NB4 (cell line): ENCODE results near the gene PDZRN4.

Experiments
- MYC ChIP-seq: IDR thresholded peaks from 2 replicates; pipeline ENCODE4 v1.6.1; 2011; ENCODE audit warnings: low read depth, low read length
- POLR2A ChIP-seq: IDR thresholded peaks from 2 replicates; pipeline ENCODE4 v1.6.1; 2011; ENCODE audit warnings: mild to moderate bottlenecking; ENCODE audit not compliant: insufficient read length; ENCODE audit errors: extremely low read depth
- TF ChIP-seq, protein P1 (sequence below): IDR thresholded peaks from one replicate; pipeline ENCODE4 v1.5.1; 2012; ENCODE audit warnings: low read depth, low read length
- TF ChIP-seq, protein P2 (sequence below): IDR thresholded peaks from 2 replicates; pipeline ENCODE4 v1.6.1; 2011; ENCODE audit warnings: low read depth, low read length

DNA sequence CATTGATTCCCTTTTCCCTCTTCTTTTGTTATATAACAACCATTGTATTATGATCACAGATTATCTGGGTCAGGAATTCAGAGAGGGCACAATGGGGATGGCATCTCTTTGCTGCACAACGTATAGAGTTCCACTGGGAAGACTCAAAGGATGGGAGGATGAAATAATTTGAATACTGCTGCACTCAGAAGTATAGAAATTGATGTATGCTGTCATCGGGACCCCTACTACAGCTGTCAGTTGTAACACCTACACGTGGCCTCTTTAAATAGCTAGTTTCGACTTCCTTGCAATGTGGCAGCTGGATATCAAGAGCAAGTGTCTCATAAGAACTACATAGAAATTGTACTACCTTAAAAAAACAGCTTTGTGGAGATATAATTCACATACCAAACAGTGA is 408.1 kb downstream of the PDZRN4 start:
- TF ChIP-seq, protein P1, sequence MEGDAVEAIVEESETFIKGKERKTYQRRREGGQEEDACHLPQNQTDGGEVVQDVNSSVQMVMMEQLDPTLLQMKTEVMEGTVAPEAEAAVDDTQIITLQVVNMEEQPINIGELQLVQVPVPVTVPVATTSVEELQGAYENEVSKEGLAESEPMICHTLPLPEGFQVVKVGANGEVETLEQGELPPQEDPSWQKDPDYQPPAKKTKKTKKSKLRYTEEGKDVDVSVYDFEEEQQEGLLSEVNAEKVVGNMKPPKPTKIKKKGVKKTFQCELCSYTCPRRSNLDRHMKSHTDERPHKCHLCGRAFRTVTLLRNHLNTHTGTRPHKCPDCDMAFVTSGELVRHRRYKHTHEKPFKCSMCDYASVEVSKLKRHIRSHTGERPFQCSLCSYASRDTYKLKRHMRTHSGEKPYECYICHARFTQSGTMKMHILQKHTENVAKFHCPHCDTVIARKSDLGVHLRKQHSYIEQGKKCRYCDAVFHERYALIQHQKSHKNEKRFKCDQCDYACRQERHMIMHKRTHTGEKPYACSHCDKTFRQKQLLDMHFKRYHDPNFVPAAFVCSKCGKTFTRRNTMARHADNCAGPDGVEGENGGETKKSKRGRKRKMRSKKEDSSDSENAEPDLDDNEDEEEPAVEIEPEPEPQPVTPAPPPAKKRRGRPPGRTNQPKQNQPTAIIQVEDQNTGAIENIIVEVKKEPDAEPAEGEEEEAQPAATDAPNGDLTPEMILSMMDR = no peak
- TF ChIP-seq POLR2A = no peak
- TF ChIP-seq, protein P2, sequence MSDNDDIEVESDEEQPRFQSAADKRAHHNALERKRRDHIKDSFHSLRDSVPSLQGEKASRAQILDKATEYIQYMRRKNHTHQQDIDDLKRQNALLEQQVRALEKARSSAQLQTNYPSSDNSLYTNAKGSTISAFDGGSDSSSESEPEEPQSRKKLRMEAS = no peak
- no peak for TF ChIP-seq MYC
